ENCODE data around the gene TEP1.

Gene TEP1

DNA sequence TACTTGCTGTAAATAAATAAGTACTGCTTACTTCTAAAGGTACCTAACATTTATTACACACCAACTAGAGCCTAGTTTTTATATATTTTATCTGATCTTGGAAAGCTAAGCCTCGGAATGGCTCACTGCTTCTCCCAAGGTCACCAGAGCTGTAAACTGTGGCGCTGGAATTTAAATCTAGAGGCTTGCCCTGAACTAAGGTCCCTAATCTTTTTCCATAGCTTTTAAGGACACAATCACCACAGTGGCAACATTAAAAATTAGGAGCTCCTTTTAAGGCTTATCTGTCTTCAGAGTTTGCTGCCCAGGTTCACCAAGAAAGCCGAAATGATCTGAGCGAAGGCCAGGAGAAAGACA lies 80.9 kb downstream of the TEP1 start:
- H3K4me1 ChIP-seq (ENCODE audit: control insufficient read depth, insufficient read depth, low read length): peaks cover 9% of the 10 kb centered on the region
- H3K27me3 ChIP-seq (ENCODE audit: control insufficient read depth, insufficient read depth, low read length): no peaks in the 10 kb centered on the region
- peak overlapping the region; percentile 83 for H3K4me2 ChIP-seq (ENCODE audit: low read length)
- no peaks in the 10 kb centered on the region for H3K9me3 ChIP-seq (replicated peaks; ENCODE audit: low read length)
- H3K4me3 ChIP-seq (ENCODE audit: low read length): peak overlapping the region; percentile 77
- H3K9ac ChIP-seq (ENCODE audit: low read depth, low read length): peak overlapping the region; percentile 80
- peaks cover 6% of the 10 kb centered on the region for H3K36me3 ChIP-seq (ENCODE audit: insufficient read depth, low read length)

DNA sequence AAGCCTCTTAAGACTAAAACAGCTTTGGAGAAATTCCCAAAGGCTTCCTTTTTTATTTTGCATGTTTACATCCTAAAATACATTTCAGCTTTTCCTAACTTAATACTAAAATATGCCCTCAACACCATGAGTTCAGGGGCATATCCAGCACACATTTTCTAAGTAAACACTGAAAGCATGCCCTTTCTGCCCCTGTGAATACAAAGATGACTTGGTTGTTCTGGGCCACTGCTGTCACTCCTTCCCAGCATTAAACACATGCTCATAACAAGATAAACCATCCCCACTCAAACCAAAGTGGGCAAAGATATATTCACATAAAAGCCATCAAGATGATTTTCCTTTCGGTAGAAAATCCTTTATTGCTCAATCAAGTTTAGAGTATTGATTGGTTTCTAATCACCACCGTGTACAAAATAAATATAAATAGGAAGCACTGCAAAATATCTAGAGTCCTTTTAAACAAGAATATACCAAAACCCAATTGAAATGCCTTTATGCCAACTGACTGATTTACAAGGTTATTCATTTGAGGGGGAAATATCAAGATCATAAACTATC lies 82.2 kb downstream of the TEP1 start:
- Histone ChIP-seq H3K4me1 (ENCODE audit: control insufficient read depth, insufficient read depth, low read length) (peaks cover 10% of the 10 kb centered on the region), H3K4me2 (ENCODE audit: low read length) (peak overlapping the region; percentile 46), H3K9me3 (replicated peaks; ENCODE audit: low read length) (no peaks in the 10 kb centered on the region), H3K27me3 (ENCODE audit: control insufficient read depth, insufficient read depth, low read length) (no peaks in the 10 kb centered on the region), H3K9ac (ENCODE audit: low read depth, low read length) (peak overlapping the region; percentile 27), H3K36me3 (ENCODE audit: insufficient read depth, low read length) (peaks cover 12% of the 10 kb centered on the region), H3K4me3 (ENCODE audit: low read length) (no peak overlapping the region)

DNA sequence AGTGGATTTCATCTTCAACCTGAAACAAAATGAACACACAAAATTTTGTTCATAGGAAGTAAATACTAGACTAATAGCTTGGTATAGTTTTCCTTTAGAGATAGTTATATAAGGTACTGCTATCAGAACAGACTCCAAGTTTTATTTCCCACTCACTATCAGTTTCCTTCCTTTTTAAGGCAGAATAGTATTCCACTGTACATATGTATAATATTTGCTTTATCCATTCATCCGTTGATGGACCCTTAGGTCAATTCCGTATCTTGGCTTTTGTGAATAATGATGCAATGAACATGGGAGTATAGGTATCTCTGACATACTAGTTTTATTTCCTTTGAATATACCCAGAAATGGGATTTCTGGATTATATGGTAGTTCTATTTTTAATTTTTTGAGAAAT lies 83.9 kb downstream of the TEP1 start:
- Histone ChIP-seq H3K4me1 (ENCODE audit: control insufficient read depth, insufficient read depth, low read length) (peaks cover 10% of the 10 kb centered on the region), H3K4me2 (ENCODE audit: low read length) (no peak overlapping the region), H3K9ac (ENCODE audit: low read depth, low read length) (no peak overlapping the region), H3K36me3 (ENCODE audit: insufficient read depth, low read length) (peaks cover 24% of the 10 kb centered on the region), H3K4me3 (ENCODE audit: low read length) (no peak overlapping the region), H3K9me3 (replicated peaks; ENCODE audit: low read length) (no peaks in the 10 kb centered on the region), H3K27me3 (ENCODE audit: control insufficient read depth, insufficient read depth, low read length) (no peaks in the 10 kb centered on the region)

DNA sequence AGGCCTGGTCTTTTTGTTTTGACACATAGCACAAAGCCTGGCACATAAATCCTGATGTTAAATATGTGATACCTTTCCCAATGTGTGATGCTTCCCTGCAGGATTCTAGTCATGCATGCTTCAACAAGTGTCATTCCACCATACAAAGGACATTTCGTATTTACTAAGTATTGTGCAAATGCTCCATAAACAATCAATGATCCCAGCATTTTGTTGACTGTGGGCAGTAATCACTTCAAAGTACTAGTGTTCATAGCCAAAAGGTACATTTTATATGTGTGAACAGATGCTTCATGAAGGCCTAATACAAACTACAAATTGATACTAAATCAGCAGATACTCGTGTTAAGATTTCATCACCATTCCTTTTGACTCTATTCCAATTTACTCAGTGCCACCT lies 84.6 kb downstream of the TEP1 start:
- Histone ChIP-seq H3K36me3 (ENCODE audit: insufficient read depth, low read length) (peaks cover 29% of the 10 kb centered on the region), H3K9ac (ENCODE audit: low read depth, low read length) (no peak overlapping the region), H3K4me2 (ENCODE audit: low read length) (no peak overlapping the region), H3K4me3 (ENCODE audit: low read length) (no peak overlapping the region), H3K4me1 (ENCODE audit: control insufficient read depth, insufficient read depth, low read length) (peaks cover 10% of the 10 kb centered on the region), H3K27me3 (ENCODE audit: control insufficient read depth, insufficient read depth, low read length) (no peaks in the 10 kb centered on the region), H3K9me3 (replicated peaks; ENCODE audit: low read length) (no peaks in the 10 kb centered on the region)

DNA sequence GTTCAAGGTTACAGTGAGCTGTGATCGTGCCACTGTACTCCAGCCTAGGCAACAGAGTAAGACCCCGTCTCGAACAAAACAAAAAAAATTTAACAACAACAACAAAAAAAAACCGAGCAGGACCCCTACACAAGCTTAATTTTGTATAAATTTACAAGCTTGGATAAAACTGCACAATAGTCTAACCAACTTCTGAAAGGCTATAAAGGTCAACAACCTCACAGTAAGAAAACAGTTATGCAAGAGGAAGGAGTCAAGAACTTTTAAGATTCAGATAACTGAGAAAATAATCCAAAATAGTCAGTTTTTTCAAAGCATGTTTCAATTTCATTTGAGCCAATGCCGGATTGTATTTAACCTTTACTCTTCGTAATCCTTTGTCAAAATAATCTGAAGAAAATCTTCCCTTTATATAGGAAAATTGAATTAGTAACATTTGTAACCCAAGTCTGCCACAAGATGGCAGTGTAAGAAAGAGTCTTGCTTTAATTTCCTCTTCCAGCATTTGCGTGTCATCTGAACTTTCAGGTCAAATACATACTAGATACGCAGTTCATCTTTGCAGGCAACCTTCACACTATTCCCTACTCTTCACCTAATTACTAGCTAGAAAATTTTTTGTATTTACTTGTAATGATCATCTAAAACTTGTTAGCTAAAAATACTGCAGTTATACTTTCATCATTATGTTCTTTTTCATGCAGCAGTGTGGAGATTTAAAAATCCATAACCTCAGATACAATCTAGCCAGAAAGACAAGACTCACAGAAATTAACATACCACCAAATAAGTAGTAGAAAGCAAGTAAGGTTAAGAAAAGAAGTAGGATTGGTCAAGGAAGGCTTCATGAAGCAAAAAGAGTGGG lies 86.1 kb downstream of the TEP1 start:
- peaks cover 10% of the 10 kb centered on the region for H3K4me1 ChIP-seq (ENCODE audit: control insufficient read depth, insufficient read depth, low read length)
- H3K4me2 ChIP-seq (ENCODE audit: low read length): peak overlapping the region; percentile 17
- H3K9ac ChIP-seq (ENCODE audit: low read depth, low read length): peak overlapping the region; percentile 12
- no peaks in the 10 kb centered on the region for H3K27me3 ChIP-seq (ENCODE audit: control insufficient read depth, insufficient read depth, low read length)
- H3K4me3 ChIP-seq (ENCODE audit: low read length): no peak overlapping the region
- H3K36me3 ChIP-seq (ENCODE audit: insufficient read depth, low read length): peaks cover 36% of the 10 kb centered on the region
- no peaks in the 10 kb centered on the region for H3K9me3 ChIP-seq (replicated peaks; ENCODE audit: low read length)

DNA sequence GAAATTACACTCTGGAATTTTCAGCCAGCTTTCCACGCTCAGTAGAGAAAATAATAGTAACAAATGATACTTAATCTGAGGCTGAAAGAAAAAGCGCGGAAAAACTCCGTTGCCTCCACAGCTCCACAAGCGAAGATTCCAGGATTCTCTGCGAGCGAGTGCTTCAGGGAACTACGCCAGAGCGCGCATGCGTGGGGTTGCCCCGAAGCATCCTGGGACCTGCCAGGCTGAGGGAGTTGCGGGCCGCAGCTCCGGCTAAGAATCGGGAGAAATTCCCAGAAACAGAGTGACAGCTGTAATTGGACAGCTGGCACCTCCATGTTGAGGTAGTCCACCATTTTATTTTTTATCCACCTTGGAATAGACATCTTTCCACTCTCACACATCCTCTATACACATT lies 95.6 kb downstream of the TEP1 start:
- Histone ChIP-seq H3K27me3 (ENCODE audit: control insufficient read depth, insufficient read depth, low read length) (no peaks in the 10 kb centered on the region), H3K4me3 (ENCODE audit: low read length) (no peak overlapping the region), H3K36me3 (ENCODE audit: insufficient read depth, low read length) (peaks cover 59% of the 10 kb centered on the region), H3K9ac (ENCODE audit: low read depth, low read length) (no peak overlapping the region), H3K9me3 (replicated peaks; ENCODE audit: low read length) (no peaks in the 10 kb centered on the region), H3K4me1 (ENCODE audit: control insufficient read depth, insufficient read depth, low read length) (no peaks in the 10 kb centered on the region), H3K4me2 (ENCODE audit: low read length) (no peak overlapping the region)

Small RNAs within 50 kb of the gene (small RNA-seq; reads per million reads assigned to genes)
- gene RNA5SP382 (0.77 reads per million, percentile 14 among the genes with 10 or more reads in this experiment), gene SNORA79B (7.3 reads per million, percentile 89 among the genes with 10 or more reads in this experiment), gene SNORD126 (214 reads per million, percentile 98 among the genes with 10 or more reads in this experiment)

Measured in skeletal muscle satellite cell (primary cell).